GM12892 (cell line): Measurements from ENCODE around the gene ECE1.

Experiments used
- POLR2A ChIP-seq: IDR thresholded peaks from 2 replicates; pipeline ENCODE4 v1.6.1; 2011; ENCODE audit warnings: low read depth, low read length, control low read depth
- POLR2AphosphoS5 ChIP-seq: IDR thresholded peaks from 2 replicates; pipeline ENCODE4 v1.6.1; 2011; ENCODE audit warnings: low read depth, low read length, control low read depth
- TAF1 ChIP-seq: IDR thresholded peaks from 2 replicates; pipeline ENCODE4 v1.6.1; 2011; ENCODE audit warnings: low read depth, mild to moderate bottlenecking, control low read depth, low read length, borderline replicate concordance

DNA sequence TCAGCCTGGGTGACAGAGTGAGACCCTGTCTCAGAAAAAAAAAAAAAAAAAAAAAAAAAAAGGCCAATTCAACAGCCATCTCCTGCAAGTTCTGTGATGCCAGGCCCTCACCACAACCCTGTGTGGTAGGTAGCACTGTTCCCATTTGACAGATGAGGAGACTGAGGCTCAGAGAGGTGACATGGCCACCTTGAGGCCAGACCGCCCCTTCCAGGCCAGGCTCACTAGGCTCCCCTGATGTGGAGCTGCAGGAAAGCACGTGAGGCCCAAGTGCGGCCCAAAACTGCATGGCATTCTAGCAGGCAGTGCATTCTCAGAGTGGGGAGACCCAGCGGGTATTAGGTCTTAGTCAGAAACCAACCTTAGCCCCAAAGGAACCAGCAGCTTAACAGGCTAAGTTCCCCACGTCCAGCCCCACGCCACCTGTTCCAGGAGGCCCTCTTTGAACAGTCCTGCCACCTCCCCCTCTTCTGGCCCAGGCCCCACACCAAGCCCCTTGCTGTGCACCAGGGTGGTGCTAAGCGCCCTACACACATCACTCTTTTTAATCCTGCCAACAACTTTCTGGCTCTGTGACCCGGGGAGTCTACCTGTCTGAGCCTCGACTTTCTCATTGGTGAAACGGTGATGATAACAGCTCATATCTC is 11.7 kb upstream of the ECE1 start:
- TF ChIP-seq POLR2A (no peak), POLR2AphosphoS5 (no peak), TAF1 (no peak)
